H9 (cell line): ENCODE results near the gene LOXHD1. TPM values are rescaled to one million over a fixed set of nuclear protein-coding genes. Genes with fewer than 3 reads are reported as not detected.

Source experiments
- DNase-seq: peaks from one replicate; pipeline ENCODE4 v3.0.0-alpha.2; 2017
- H2AFZ ChIP-seq: one replicate; pipeline ENCODE4 v1.6.1; 2013; ENCODE audit warnings: mild to moderate bottlenecking, low read length, control low read depth, moderate library complexity
- H2AK5ac ChIP-seq: 2 replicates; pipeline ENCODE4 v1.6.1; 2013; ENCODE audit warnings: low read length, control low read depth, mixed read lengths; ENCODE audit not compliant: insufficient read length
- H2BK120ac ChIP-seq: one replicate; pipeline ENCODE4 v1.6.1; 2013; ENCODE audit warnings: low read depth, mild to moderate bottlenecking, low read length, control low read depth, inconsistent platforms; ENCODE audit not compliant: poor library complexity, severe bottlenecking
- H2BK12ac ChIP-seq: 2 replicates; pipeline ENCODE4 v1.6.1; 2013; ENCODE audit warnings: low read length, control low read depth, mixed read lengths, low read depth; ENCODE audit not compliant: insufficient read length
- H2BK15ac ChIP-seq: 2 replicates; pipeline ENCODE4 v1.6.1; 2013; ENCODE audit warnings: low read depth, low read length, control low read depth
- H2BK20ac ChIP-seq: one replicate; pipeline ENCODE4 v1.6.1; 2013; ENCODE audit warnings: low read depth, mild to moderate bottlenecking, low read length, control low read depth, inconsistent platforms; ENCODE audit not compliant: poor library complexity, severe bottlenecking
- H2BK5ac ChIP-seq: 2 replicates; pipeline ENCODE4 v1.6.1; 2013; ENCODE audit warnings: low read length, control low read depth, mixed read lengths; ENCODE audit not compliant: insufficient read length
- H3K14ac ChIP-seq: 2 replicates; pipeline ENCODE4 v1.6.1; 2013; ENCODE audit warnings: low read length, control low read depth; ENCODE audit not compliant: insufficient read depth
- H3K18ac ChIP-seq: 2 replicates; pipeline ENCODE4 v1.6.1; 2013; ENCODE audit warnings: low read depth, mild to moderate bottlenecking, mixed read lengths, low read length, control low read depth; ENCODE audit not compliant: insufficient read length
- H3K23ac ChIP-seq: 2 replicates; pipeline ENCODE4 v1.6.1; 2013; ENCODE audit warnings: low read length, control low read depth, mixed read lengths, low read depth; ENCODE audit not compliant: insufficient read length
- H3K23me2 ChIP-seq: 2 replicates; pipeline ENCODE4 v1.6.1; 2013; ENCODE audit warnings: low read depth, mild to moderate bottlenecking, mixed read lengths, low read length, control low read depth; ENCODE audit not compliant: insufficient read length, poor library complexity, severe bottlenecking
- H3K27ac ChIP-seq: 2 replicates; pipeline ENCODE4 v1.5.1; 2013; ENCODE audit warnings: low read length, control low read depth, mixed read lengths, low read depth; ENCODE audit not compliant: insufficient read length
- H3K27me3 ChIP-seq: 2 replicates; pipeline ENCODE4 v1.6.1; 2013; ENCODE audit warnings: low read length, control low read depth, inconsistent platforms; ENCODE audit not compliant: insufficient read depth
- H3K4ac ChIP-seq: 2 replicates; pipeline ENCODE4 v1.6.1; 2013; ENCODE audit warnings: low read depth, mild to moderate bottlenecking, control low read depth, inconsistent platforms, low read length, moderate library complexity
- H3K4me1 ChIP-seq: 2 replicates; pipeline ENCODE4 v1.6.1; 2013; ENCODE audit warnings: low read length, control low read depth, inconsistent platforms; ENCODE audit not compliant: insufficient read depth
- H3K4me2 ChIP-seq: 2 replicates; pipeline ENCODE4 v1.6.1; 2013; ENCODE audit warnings: low read length, control low read depth, mixed read lengths; ENCODE audit not compliant: insufficient read length, insufficient read depth
- H3K56ac ChIP-seq: 2 replicates; pipeline ENCODE4 v1.6.1; 2013; ENCODE audit warnings: low read depth, mild to moderate bottlenecking, mixed read lengths, low read length, control low read depth; ENCODE audit not compliant: insufficient read length
- H3K79me1 ChIP-seq: 2 replicates; pipeline ENCODE4 v1.6.1; 2013; ENCODE audit warnings: low read depth, mild to moderate bottlenecking, moderate library complexity, low read length, control low read depth, inconsistent platforms; ENCODE audit not compliant: insufficient read depth, poor library complexity, severe bottlenecking
- H3K79me2 ChIP-seq: 2 replicates; pipeline ENCODE4 v1.6.1; 2013; ENCODE audit warnings: low read length, control low read depth, inconsistent platforms; ENCODE audit not compliant: insufficient read depth
- H3K9ac ChIP-seq: 2 replicates; pipeline ENCODE4 v1.6.1; 2013; ENCODE audit warnings: low read length, control low read depth, mixed read lengths; ENCODE audit not compliant: insufficient read length; ENCODE audit errors: extremely low read depth
- H3K9me3 ChIP-seq: one replicate; pipeline ENCODE4 v1.6.1; 2013; ENCODE audit warnings: low read depth, low read length, inconsistent platforms; ENCODE audit not compliant: control insufficient read depth
- H3T11ph ChIP-seq: one replicate; pipeline ENCODE4 v1.6.1; 2013; ENCODE audit warnings: mild to moderate bottlenecking, low read length, control low read depth, inconsistent platforms
- H4K20me1 ChIP-seq: one replicate; pipeline ENCODE4 v1.6.1; 2013; ENCODE audit not compliant: control insufficient read depth, insufficient read length, insufficient read depth
- H4K5ac ChIP-seq: 2 replicates; pipeline ENCODE4 v1.6.1; 2013; ENCODE audit warnings: low read depth, mild to moderate bottlenecking, mixed read lengths, low read length, control low read depth; ENCODE audit not compliant: insufficient read length
- H4K8ac ChIP-seq: replicated peaks from 2 replicates; pipeline ENCODE4 v1.6.1; 2013; ENCODE audit warnings: low read length, control low read depth, mixed read lengths, low read depth; ENCODE audit not compliant: insufficient read length
- H4K91ac ChIP-seq: 2 replicates; pipeline ENCODE4 v1.6.1; 2013; ENCODE audit warnings: low read depth, mild to moderate bottlenecking, moderate library complexity, mixed read lengths, low read length, control low read depth; ENCODE audit not compliant: insufficient read length
- H3K27ac Mint-ChIP-seq, 3 experiments: 2 replicates in 2 of 3; 3 replicates in 1 of 3; pipeline ENCODE4 v1.8.0; 2020 to 2021; ENCODE audit warnings: mixed read lengths in 3 of 3, mild to moderate bottlenecking in 1 of 3, moderate library complexity in 1 of 3
- H3K27me3 Mint-ChIP-seq: 2 replicates; pipeline ENCODE4 v1.8.0; 2021; ENCODE audit warnings: low read depth, mild to moderate bottlenecking, moderate library complexity, mixed read lengths
- H3K36me3 Mint-ChIP-seq, 3 experiments: 2 replicates in 2 of 3; 3 replicates in 1 of 3; pipeline ENCODE4 v1.8.0; 2020 to 2021; ENCODE audit warnings: low read depth in 3 of 3, mixed read lengths in 3 of 3; ENCODE audit not compliant: insufficient read depth in 1 of 3
- H3K4me1 Mint-ChIP-seq, 2 experiments: 2 replicates each; pipeline ENCODE4 v1.8.0; 2020; ENCODE audit warnings: mixed read lengths in 2 of 2
- H3K4me3 Mint-ChIP-seq, 2 experiments: 2 replicates in 1 of 2; 3 replicates in 1 of 2; pipeline ENCODE4 v1.8.0; 2020 to 2021; ENCODE audit warnings: mild to moderate bottlenecking in 2 of 2, mixed read lengths in 2 of 2, moderate library complexity in 1 of 2
- H3K9me3 Mint-ChIP-seq, 2 experiments: 2 replicates in 1 of 2; 3 replicates in 1 of 2; pipeline ENCODE4 v1.8.0; 2020; ENCODE audit warnings: mild to moderate bottlenecking in 2 of 2, mixed read lengths in 2 of 2, moderate library complexity in 1 of 2
- CTCF ChIP-seq: fragments of 200-600 bp; sonication (generic); conservative IDR thresholded peaks from 3 replicates; pipeline ENCODE4 v1.8.0; 2021; ENCODE audit warnings: antibody characterized with exemption, mild to moderate bottlenecking
- total RNA-seq: library from RNA; stranded (reverse); gene quantifications from 2 replicates; pipeline ENCODE4 v1.2.1, GENCODE V29; 2021

LOXHD1 gene
- total RNA-seq, 1 experiment from 2014 or later = 0.07 TPM

- Histone ChIP-seq H3K14ac (no peak overlapping the region), H2BK12ac (no peak overlapping the region), H3T11ph (no peak overlapping the region), H2BK15ac (no peak overlapping the region), H3K27me3 (no peaks in the 10 kb centered on the region), H2AK5ac (no peak overlapping the region), H2BK5ac (no peak overlapping the region), H2BK120ac (no peak overlapping the region), H3K56ac (no peak overlapping the region), H3K4me1 (no peaks in the 10 kb centered on the region), H2AFZ (no peak overlapping the region), H3K79me2 (no peaks in the 10 kb centered on the region), H3K18ac (no peak overlapping the region), H4K20me1 (peaks cover 5% of the 10 kb centered on the region), H2BK20ac (no peak overlapping the region), H3K27ac (no peak overlapping the region), H4K91ac (no peak overlapping the region), H3K9me3 (no peaks in the 10 kb centered on the region), H3K23me2 (no peaks in the 10 kb centered on the region), H3K23ac (no peak overlapping the region), H3K4me2 (no peak overlapping the region), H4K8ac (no peak overlapping the region), H3K4ac (no peak overlapping the region), H3K9ac (no peak overlapping the region), H4K5ac (no peak overlapping the region), H3K79me1 (no peaks in the 10 kb centered on the region)
- H3K4me1 Mint-ChIP-seq = peaks cover 5 to 6% of the 10 kb centered on the region in 2 experiments
- H3K36me3 Mint-ChIP-seq = no peaks in the 10 kb centered on the region
- TF ChIP-seq CTCF = no peak
- DNase-seq = no peak
- H3K9me3 Mint-ChIP-seq = no peaks in the 10 kb centered on the region
- no peak overlapping the region for H3K27ac Mint-ChIP-seq
- H3K27me3 Mint-ChIP-seq = peaks cover 6% of the 10 kb centered on the region
- H3K4me3 Mint-ChIP-seq = no peak overlapping the region
Observed at GRCh38 chr18:46652372-46652771, 4.6 kb downstream of the LOXHD1 start.
